Activated T-cell treated with anti-CD3 and anti-CD28 coated beads, Interleukin-2, amount 50 U/mL, for 24 hours (primary cell): ENCODE results near the gene NME3.
A peak's percentile ranks its signal among the peaks of the same experiment; 100 is the strongest.

ENCODE experiments used
- DNase-seq: peaks from one replicate; pipeline ENCODE4 v3.0.0-alpha.2; 2020
- H3K27ac Mint-ChIP-seq: 2 replicates; pipeline ENCODE4 v1.8.0; 2020; ENCODE audit warnings: mild to moderate bottlenecking, mixed read lengths
- H3K27me3 Mint-ChIP-seq: 2 replicates; pipeline ENCODE4 v1.8.0; 2020; ENCODE audit warnings: mixed read lengths
- H3K36me3 Mint-ChIP-seq: 2 replicates; pipeline ENCODE4 v1.8.0; 2020; ENCODE audit warnings: low read depth, mixed read lengths
- H3K4me1 Mint-ChIP-seq: 2 replicates; pipeline ENCODE4 v1.8.0; 2020; ENCODE audit warnings: low read depth, mixed read lengths
- H3K4me3 Mint-ChIP-seq: 2 replicates; pipeline ENCODE4 v1.8.0; 2020; ENCODE audit warnings: mild to moderate bottlenecking, moderate library complexity, mixed read lengths
- H3K9me3 Mint-ChIP-seq: 2 replicates; pipeline ENCODE4 v1.8.0; 2020; ENCODE audit warnings: mixed read lengths

The NME3 gene

GRCh38 chr16:1762879-1763520 lies 8.3 kb downstream of the NME3 start:
- Mint-ChIP-seq H3K36me3 (peaks cover 72% of the 10 kb centered on the region), H3K4me1 (no peaks in the 10 kb centered on the region), H3K9me3 (no peaks in the 10 kb centered on the region), H3K27ac (no peak overlapping the region), H3K27me3 (no peaks in the 10 kb centered on the region), H3K4me3 (no peak overlapping the region)
- DNase-seq: no peak

DNA sequence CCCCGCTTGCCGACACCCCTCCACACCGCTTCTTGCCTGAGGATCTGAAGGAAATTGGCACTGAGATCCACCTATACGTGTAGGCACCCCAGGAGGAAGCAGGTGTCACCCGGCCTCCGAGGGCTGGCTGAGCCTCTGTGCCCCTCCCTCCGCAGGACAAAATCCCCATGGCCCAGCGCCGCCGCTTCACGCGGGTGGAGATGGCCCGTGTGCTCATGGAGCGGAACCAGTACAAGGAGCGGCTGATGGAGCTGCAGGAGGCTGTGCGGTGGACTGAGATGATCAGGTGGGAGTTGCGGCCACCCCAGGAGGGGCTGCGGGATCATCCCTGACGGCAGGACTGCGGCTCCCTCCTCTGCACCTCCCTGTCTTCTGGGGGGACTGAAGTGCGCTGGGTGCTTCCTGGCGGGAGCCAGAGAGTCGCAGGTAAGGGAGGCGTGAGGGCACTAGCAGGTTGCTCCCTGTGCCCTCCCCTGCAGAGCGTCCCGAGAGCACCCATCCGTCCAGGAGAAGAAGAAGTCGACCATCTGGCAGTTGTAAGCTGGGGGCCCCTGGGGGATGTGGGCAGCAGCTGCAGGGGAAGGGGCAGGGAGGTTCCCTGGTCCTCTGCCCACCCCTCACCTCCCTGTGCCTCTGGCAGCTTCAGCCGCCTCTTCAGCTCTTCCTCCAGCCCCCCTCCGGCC lies 9.0 kb downstream of the NME3 start:
- no peak overlapping the region for H3K27ac Mint-ChIP-seq
- peaks cover 3% of the 10 kb centered on the region for H3K4me1 Mint-ChIP-seq
- no peak for DNase-seq
- H3K4me3 Mint-ChIP-seq: no peak overlapping the region
- no peaks in the 10 kb centered on the region for H3K27me3 Mint-ChIP-seq
- no peaks in the 10 kb centered on the region for H3K9me3 Mint-ChIP-seq
- H3K36me3 Mint-ChIP-seq: peaks cover 67% of the 10 kb centered on the region

- Mint-ChIP-seq H3K36me3 (peaks cover 63% of the 10 kb centered on the region), H3K4me3 (no peak overlapping the region), H3K4me1 (peaks cover 9% of the 10 kb centered on the region), H3K9me3 (no peaks in the 10 kb centered on the region), H3K27ac (no peak overlapping the region), H3K27me3 (no peaks in the 10 kb centered on the region)
- no peak for DNase-seq
Observed at GRCh38 chr16:1761751-1762150, 9.6 kb downstream of the NME3 start.

- Mint-ChIP-seq H3K27me3 (no peaks in the 10 kb centered on the region), H3K4me3 (no peak overlapping the region), H3K27ac (peak overlapping the region; percentile 28), H3K36me3 (peaks cover 62% of the 10 kb centered on the region), H3K4me1 (peaks cover 13% of the 10 kb centered on the region), H3K9me3 (no peaks in the 10 kb centered on the region)
- DNase-seq: no peak
Observed at GRCh38 chr16:1760911-1761310, 10.4 kb downstream of the NME3 start.

- Mint-ChIP-seq H3K36me3 (peaks cover 61% of the 10 kb centered on the region), H3K9me3 (no peaks in the 10 kb centered on the region), H3K27ac (no peak overlapping the region), H3K4me3 (no peak overlapping the region), H3K27me3 (no peaks in the 10 kb centered on the region), H3K4me1 (peaks cover 14% of the 10 kb centered on the region)
- no peak for DNase-seq
Observed at GRCh38 chr16:1759511-1759910, 11.8 kb downstream of the NME3 start.

GRCh38 chr16:1758923-1759322 lies 12.4 kb downstream of the NME3 start:
- H3K36me3 Mint-ChIP-seq: peaks cover 66% of the 10 kb centered on the region
- no peaks in the 10 kb centered on the region for H3K27me3 Mint-ChIP-seq
- H3K27ac Mint-ChIP-seq: no peak overlapping the region
- no peaks in the 10 kb centered on the region for H3K9me3 Mint-ChIP-seq
- no peak overlapping the region for H3K4me3 Mint-ChIP-seq
- H3K4me1 Mint-ChIP-seq: peaks cover 14% of the 10 kb centered on the region
- DNase-seq: no peak

DNA sequence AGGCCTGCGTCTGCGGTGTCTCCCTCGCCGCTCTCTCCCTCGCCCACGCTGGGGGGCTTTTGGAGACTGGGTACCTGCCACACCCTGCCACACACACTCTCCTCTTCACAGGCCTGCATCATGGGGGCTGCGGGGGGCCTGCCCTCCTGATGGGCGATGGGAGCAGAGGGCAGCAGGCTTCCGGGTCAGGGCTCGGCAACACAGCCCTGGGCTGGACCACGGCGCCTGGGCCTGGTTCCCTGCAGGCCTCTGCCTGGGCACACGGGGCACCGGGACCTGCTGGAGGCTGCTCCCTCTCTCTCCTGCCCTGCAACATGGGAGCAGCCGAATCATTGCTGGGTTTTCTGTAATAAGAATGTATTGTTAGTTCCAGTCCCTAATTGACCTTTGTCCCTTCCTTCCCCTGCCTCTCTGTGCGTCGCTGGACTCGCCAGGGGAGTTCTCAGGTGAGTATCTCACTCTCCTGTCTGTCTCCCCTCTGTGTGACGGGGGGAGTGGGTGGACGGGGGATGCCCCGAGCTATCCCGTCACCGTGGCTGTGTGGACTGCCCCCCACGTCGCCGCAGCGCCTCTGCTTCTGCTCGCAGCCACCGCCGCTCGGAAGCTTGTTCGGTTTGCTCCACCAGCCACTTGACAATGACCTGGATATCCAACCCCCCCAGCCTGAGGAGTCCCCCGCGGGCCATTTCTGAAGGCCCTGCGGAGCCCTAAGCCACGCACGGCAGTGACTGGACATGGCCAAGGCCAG lies 13.5 kb downstream of the NME3 start:
- Mint-ChIP-seq H3K27me3 (no peaks in the 10 kb centered on the region), H3K27ac (no peak overlapping the region), H3K36me3 (peaks cover 69% of the 10 kb centered on the region), H3K4me1 (peaks cover 14% of the 10 kb centered on the region), H3K4me3 (no peak overlapping the region), H3K9me3 (no peaks in the 10 kb centered on the region)
- DNase-seq: no peak

DNA sequence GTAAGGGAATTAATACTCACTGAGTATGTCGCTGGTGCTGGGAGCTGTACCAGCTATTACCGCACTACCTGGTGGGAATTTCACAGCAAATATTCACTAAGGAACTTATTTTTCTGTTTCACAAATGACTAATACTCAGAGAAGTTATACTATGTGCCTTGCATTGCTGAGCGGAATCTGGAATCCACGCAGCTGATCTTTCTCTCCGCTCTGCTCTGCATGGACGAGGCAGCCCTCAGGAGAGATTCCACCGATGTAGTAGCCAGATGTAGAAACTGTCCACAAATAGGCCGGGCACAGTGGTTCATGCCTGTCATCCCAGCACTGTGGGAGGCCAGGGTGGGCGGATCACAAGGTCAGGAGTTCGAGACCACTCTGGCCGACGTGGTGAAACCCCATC lies 17.1 kb downstream of the NME3 start:
- Mint-ChIP-seq H3K4me3 (no peak overlapping the region), H3K4me1 (peaks cover 14% of the 10 kb centered on the region), H3K9me3 (no peaks in the 10 kb centered on the region), H3K27me3 (no peaks in the 10 kb centered on the region), H3K36me3 (peaks cover 70% of the 10 kb centered on the region), H3K27ac (no peak overlapping the region)
- DNase-seq: no peak

GRCh38 chr16:1752853-1753252 lies 18.5 kb downstream of the NME3 start:
- Mint-ChIP-seq H3K4me1 (peaks cover 14% of the 10 kb centered on the region), H3K36me3 (peaks cover 74% of the 10 kb centered on the region), H3K4me3 (no peak overlapping the region), H3K27ac (no peak overlapping the region), H3K27me3 (no peaks in the 10 kb centered on the region), H3K9me3 (no peaks in the 10 kb centered on the region)
- no peak for DNase-seq

GRCh38 chr16:1751946-1752345 lies 19.4 kb downstream of the NME3 start:
- no peaks in the 10 kb centered on the region for H3K27me3 Mint-ChIP-seq
- no peak overlapping the region for H3K27ac Mint-ChIP-seq
- H3K4me1 Mint-ChIP-seq: peaks cover 6% of the 10 kb centered on the region
- DNase-seq: no peak
- H3K4me3 Mint-ChIP-seq: no peak overlapping the region
- no peaks in the 10 kb centered on the region for H3K9me3 Mint-ChIP-seq
- peaks cover 82% of the 10 kb centered on the region for H3K36me3 Mint-ChIP-seq

DNA sequence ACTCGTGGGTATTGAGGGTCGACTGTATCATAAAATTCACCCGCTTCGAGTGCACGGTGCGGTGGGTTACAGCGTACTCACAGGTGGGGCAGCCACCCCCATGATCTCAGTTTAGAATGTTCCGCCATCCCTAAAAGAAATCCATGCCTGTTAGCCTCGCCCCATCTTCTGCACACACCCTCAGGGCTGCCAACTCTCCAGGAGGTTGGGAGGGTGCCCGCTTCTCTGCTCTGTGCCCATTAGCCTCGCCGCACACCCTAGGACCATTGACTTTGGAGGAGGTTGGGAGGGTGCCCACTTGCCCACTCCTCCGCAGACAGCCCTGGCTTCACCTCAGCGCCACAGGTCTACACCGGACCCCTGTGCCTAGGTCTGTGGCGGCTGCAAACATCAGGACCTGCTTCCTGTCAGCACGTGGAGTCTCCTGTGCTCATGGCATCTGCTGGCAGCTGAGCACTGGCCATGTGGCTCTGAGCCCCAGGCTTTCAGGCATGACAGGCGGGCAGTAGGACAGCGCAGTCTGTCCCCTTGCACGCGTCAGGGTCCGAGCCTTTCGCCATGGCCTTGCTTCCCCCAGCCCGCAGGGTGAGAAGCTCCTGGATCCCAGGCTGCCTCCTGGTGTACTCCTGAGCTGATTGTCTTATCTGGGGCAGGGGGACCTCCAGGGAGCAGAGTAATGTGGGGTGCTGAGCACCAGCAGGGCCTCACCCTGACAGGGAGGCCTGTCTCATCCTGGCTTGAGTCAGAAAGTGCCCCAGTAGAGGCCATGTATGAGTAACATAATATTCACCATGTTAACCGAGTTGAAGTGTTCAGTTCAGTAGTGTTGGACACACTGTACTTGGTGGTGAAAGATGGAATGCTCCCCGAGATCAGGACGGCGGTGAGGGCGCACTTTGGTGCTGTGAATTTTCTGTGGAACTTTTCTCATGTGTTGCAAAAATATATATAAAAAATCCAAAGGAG lies 21.9 kb downstream of the NME3 start:
- DNase-seq: no peak
- Mint-ChIP-seq H3K27ac (no peak overlapping the region), H3K9me3 (no peaks in the 10 kb centered on the region), H3K36me3 (peaks cover 84% of the 10 kb centered on the region), H3K4me3 (no peak overlapping the region), H3K4me1 (no peaks in the 10 kb centered on the region), H3K27me3 (no peaks in the 10 kb centered on the region)

DNA sequence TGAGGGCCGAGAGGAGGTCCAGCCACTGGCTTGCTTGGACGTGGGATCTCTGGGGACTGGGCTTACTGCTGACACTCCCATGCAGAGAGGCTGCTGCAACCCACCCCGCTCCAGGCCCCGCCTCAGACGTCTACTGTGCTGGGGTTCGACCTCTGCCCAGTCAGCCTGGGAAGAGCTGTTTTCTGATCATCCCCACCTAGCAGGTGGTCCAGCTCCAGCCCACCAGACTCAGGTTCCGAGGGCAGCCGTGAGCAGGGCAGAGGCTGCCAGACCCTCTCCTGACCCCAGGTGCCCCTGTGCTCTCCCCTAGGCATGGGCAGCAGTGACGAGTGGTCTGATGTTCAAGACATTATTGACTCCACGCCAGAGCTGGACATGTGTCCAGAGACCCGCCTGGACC lies 23.4 kb downstream of the NME3 start:
- no peaks in the 10 kb centered on the region for H3K27me3 Mint-ChIP-seq
- no peaks in the 10 kb centered on the region for H3K4me1 Mint-ChIP-seq
- peaks cover 86% of the 10 kb centered on the region for H3K36me3 Mint-ChIP-seq
- no peak for DNase-seq
- no peak overlapping the region for H3K27ac Mint-ChIP-seq
- no peak overlapping the region for H3K4me3 Mint-ChIP-seq
- no peaks in the 10 kb centered on the region for H3K9me3 Mint-ChIP-seq

DNA sequence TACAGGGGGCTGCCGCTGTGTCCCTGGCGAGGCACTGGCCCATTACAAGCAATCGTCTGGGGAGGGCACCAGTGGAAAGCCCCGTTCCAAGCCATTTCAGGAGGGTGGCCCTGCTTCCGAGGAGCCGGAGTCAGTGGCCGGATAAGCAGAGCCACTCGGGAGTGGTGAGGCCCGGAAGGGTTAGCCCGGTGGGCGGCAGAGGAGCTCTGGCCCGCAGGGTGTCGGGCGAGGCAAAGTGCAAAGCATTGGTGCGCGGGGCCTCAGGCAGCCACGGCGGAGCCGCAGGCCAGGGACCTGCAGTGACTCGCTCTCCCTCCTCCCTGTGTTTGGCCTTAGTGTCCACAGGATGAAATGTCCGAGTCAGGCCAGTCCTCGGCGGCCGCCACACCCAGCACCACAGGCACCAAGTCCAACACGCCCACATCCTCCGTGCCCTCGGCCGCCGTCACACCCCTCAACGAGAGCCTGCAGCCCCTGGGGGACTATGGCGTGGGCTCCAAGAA lies 24.6 kb downstream of the NME3 start:
- H3K27me3 Mint-ChIP-seq: no peaks in the 10 kb centered on the region
- no peaks in the 10 kb centered on the region for H3K9me3 Mint-ChIP-seq
- H3K4me1 Mint-ChIP-seq: no peaks in the 10 kb centered on the region
- H3K4me3 Mint-ChIP-seq: no peak overlapping the region
- no peak overlapping the region for H3K27ac Mint-ChIP-seq
- H3K36me3 Mint-ChIP-seq: peaks cover 76% of the 10 kb centered on the region
- DNase-seq: no peak
